ENCODE measurements around the gene CNGB1.
"Not testable (repeated sequence)": the region's sequence is repeated elsewhere in the genome, so short reads cannot be mapped to it uniquely, and the experiment has no call there.

Gene CNGB1

GRCh38 chr16:57873218-57873617 is 97.7 kb downstream of the CNGB1 start:
- H3K4me3 ChIP-seq (ENCODE audit: low read depth, low read length): no peak overlapping the region
- H3K36me3 ChIP-seq (ENCODE audit: insufficient read depth, low read length): no peaks in the 10 kb centered on the region
- H3K27ac ChIP-seq (ENCODE audit: low read depth, low read length): no peak overlapping the region
- H3K4me1 ChIP-seq (ENCODE audit: control insufficient read depth, insufficient read depth, low read length, unreplicated experiment): peaks cover 15% of the 10 kb centered on the region
- no peak overlapping the region for H2AFZ ChIP-seq (ENCODE audit: low read length, unreplicated experiment)
- no peaks in the 10 kb centered on the region for H3K27me3 ChIP-seq (ENCODE audit: insufficient read depth, low read length)
- H3K79me2 ChIP-seq (ENCODE audit: control insufficient read depth, insufficient read depth, low read length, unreplicated experiment): no peaks in the 10 kb centered on the region

GRCh38 chr16:57872764-57873163 is 98.2 kb downstream of the CNGB1 start:
- not testable (repeated sequence) for H2AFZ ChIP-seq (ENCODE audit: low read length, unreplicated experiment); H3K36me3 ChIP-seq (ENCODE audit: insufficient read depth, low read length); H3K27ac ChIP-seq (ENCODE audit: low read depth, low read length); H3K4me3 ChIP-seq (ENCODE audit: low read depth, low read length); H3K27me3 ChIP-seq (ENCODE audit: insufficient read depth, low read length); H3K79me2 ChIP-seq (ENCODE audit: control insufficient read depth, insufficient read depth, low read length, unreplicated experiment)
- peaks cover 15% of the 10 kb centered on the region for H3K4me1 ChIP-seq (ENCODE audit: control insufficient read depth, insufficient read depth, low read length, unreplicated experiment)

- Histone ChIP-seq H3K4me1 (ENCODE audit: control insufficient read depth, insufficient read depth, low read length, unreplicated experiment) (peaks cover 15% of the 10 kb centered on the region), H3K36me3 (ENCODE audit: insufficient read depth, low read length) (no peaks in the 10 kb centered on the region), H2AFZ (ENCODE audit: low read length, unreplicated experiment) (no peak overlapping the region), H3K27ac (ENCODE audit: low read depth, low read length) (peak overlapping the region; percentile 73), H3K4me3 (ENCODE audit: low read depth, low read length) (no peak overlapping the region), H3K27me3 (ENCODE audit: insufficient read depth, low read length) (no peaks in the 10 kb centered on the region), H3K79me2 (ENCODE audit: control insufficient read depth, insufficient read depth, low read length, unreplicated experiment) (no peaks in the 10 kb centered on the region)
Observed at GRCh38 chr16:57871456-57871855, 99.5 kb downstream of the CNGB1 start.

DNA sequence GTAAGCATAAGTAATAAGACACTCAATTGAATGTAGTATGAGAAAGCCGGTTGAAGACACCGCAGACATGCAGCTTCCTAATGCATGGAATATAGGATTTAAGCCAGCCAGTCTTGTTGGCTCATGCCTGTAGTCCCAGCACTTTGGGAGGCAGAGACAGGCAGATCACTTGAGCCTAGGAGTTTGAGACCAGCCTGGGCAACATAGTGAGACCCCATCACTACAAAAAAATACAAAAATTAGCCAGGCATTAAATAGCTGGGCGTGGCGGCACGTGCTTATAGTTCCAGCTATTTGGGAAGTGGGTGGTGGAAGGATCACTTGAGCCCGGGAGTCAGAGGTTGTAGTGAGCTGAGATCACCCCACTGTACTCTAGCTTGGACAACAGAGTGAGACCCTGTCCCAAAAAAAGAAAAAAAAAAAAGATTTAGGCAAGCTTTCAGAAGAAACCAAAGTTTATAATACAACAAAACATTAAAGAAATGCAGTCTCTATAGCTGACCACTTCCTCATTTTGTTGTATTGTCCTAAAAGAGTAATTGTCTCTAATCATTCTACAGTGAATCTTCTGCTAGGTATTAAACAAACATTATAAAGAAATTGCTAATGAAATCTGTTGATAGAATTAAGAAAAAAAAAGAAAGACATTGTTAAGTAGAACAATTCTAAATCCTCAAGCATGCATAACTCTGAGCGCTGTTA is 100.0 kb downstream of the CNGB1 start:
- peaks cover 17% of the 10 kb centered on the region for H3K4me1 ChIP-seq (ENCODE audit: control insufficient read depth, insufficient read depth, low read length, unreplicated experiment)
- H3K79me2 ChIP-seq (ENCODE audit: control insufficient read depth, insufficient read depth, low read length, unreplicated experiment): no peaks in the 10 kb centered on the region
- H3K27ac ChIP-seq (ENCODE audit: low read depth, low read length): peak overlapping the region; percentile 73
- no peak overlapping the region for H2AFZ ChIP-seq (ENCODE audit: low read length, unreplicated experiment)
- H3K4me3 ChIP-seq (ENCODE audit: low read depth, low read length): no peak overlapping the region
- H3K27me3 ChIP-seq (ENCODE audit: insufficient read depth, low read length): no peaks in the 10 kb centered on the region
- no peaks in the 10 kb centered on the region for H3K36me3 ChIP-seq (ENCODE audit: insufficient read depth, low read length)

DNA sequence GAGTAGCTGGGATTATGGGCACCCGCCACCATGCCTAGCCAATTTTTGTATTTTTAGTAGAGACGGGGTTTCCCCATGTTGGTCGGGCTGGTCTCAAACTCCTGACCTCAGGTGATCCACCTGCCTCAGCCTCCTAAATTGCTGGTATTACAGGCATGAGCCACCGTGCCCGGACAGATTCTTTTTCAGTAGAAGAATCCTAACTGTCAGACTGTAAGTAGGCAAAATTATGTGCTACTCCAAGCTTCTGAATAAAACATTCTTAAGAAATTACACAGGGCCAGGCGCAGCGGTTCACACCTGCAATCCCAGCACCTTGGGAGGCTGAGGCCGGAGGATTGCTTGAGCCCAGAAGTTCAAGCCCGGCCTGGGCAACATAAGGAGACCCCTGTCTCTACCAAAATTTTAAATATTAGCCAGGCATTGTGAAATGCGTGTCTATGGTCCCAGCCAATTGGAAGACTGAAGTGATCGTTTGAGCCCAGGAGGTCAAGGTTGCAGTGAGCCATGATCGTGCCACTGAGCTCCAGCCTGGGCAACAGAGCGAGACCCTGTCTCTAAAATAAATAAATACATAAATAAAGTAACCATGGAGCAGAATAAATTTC is 101.9 kb downstream of the CNGB1 start:
- Histone ChIP-seq H3K27ac (ENCODE audit: low read depth, low read length) (no peak overlapping the region), H3K4me3 (ENCODE audit: low read depth, low read length) (no peak overlapping the region), H3K27me3 (ENCODE audit: insufficient read depth, low read length) (no peaks in the 10 kb centered on the region), H3K79me2 (ENCODE audit: control insufficient read depth, insufficient read depth, low read length, unreplicated experiment) (no peaks in the 10 kb centered on the region), H3K4me1 (ENCODE audit: control insufficient read depth, insufficient read depth, low read length, unreplicated experiment) (peaks cover 19% of the 10 kb centered on the region), H3K36me3 (ENCODE audit: insufficient read depth, low read length) (no peaks in the 10 kb centered on the region), H2AFZ (ENCODE audit: low read length, unreplicated experiment) (no peak overlapping the region)

- Histone ChIP-seq H3K4me3 (ENCODE audit: low read depth, low read length) (no peak overlapping the region), H2AFZ (ENCODE audit: low read length, unreplicated experiment) (no peak overlapping the region), H3K27ac (ENCODE audit: low read depth, low read length) (no peak overlapping the region), H3K4me1 (ENCODE audit: control insufficient read depth, insufficient read depth, low read length, unreplicated experiment) (peaks cover 32% of the 10 kb centered on the region), H3K27me3 (ENCODE audit: insufficient read depth, low read length) (no peaks in the 10 kb centered on the region), H3K36me3 (ENCODE audit: insufficient read depth, low read length) (no peaks in the 10 kb centered on the region), H3K79me2 (ENCODE audit: control insufficient read depth, insufficient read depth, low read length, unreplicated experiment) (no peaks in the 10 kb centered on the region)
Observed at GRCh38 chr16:57867000-57867561, 103.8 kb downstream of the CNGB1 start.

GRCh38 chr16:57866529-57866918 is 104.4 kb downstream of the CNGB1 start:
- no peak overlapping the region for H3K27ac ChIP-seq (ENCODE audit: low read depth, low read length)
- H2AFZ ChIP-seq (ENCODE audit: low read length, unreplicated experiment): no peak overlapping the region
- no peaks in the 10 kb centered on the region for H3K36me3 ChIP-seq (ENCODE audit: insufficient read depth, low read length)
- H3K4me3 ChIP-seq (ENCODE audit: low read depth, low read length): no peak overlapping the region
- H3K27me3 ChIP-seq (ENCODE audit: insufficient read depth, low read length): no peaks in the 10 kb centered on the region
- H3K79me2 ChIP-seq (ENCODE audit: control insufficient read depth, insufficient read depth, low read length, unreplicated experiment): no peaks in the 10 kb centered on the region
- peaks cover 28% of the 10 kb centered on the region for H3K4me1 ChIP-seq (ENCODE audit: control insufficient read depth, insufficient read depth, low read length, unreplicated experiment)

DNA sequence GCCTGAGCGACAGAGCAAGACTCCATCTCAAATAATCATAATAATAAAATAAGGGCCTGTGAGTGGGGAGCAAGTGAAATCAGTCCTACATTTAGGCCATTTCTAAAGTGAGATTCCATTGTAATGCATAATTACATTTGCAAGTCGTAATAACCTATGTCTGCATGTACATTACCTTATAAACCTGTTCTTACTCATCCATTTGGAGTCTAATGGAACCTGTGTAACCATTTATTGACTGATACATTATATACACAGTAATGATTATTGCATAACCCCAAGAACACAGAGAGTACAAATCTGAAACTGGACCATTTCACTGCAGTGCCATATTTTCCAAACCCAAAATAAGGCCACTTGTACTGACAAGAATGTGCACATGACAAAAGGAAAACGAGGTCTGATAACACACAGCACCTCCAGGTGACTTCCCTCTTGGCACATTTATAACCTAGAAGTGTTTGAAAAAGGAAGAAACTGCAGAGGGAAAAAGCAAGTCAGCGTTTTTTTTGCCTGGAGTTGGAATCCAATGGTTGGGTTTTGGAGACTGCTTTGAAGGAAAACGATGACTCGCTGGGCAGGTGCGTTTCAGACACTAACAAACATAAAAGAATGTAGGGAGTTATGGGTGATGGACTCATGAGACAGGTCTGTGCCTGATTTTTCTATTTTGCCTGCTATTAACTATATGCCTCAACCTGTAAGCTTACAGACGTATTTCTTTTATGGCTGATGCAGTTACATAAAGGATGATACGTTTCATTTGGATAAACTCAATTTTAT is 105.0 kb downstream of the CNGB1 start:
- Histone ChIP-seq H2AFZ (ENCODE audit: low read length, unreplicated experiment) (peak overlapping the region; percentile 7), H3K36me3 (ENCODE audit: insufficient read depth, low read length) (no peaks in the 10 kb centered on the region), H3K27ac (ENCODE audit: low read depth, low read length) (no peak overlapping the region), H3K79me2 (ENCODE audit: control insufficient read depth, insufficient read depth, low read length, unreplicated experiment) (no peaks in the 10 kb centered on the region), H3K27me3 (ENCODE audit: insufficient read depth, low read length) (no peaks in the 10 kb centered on the region), H3K4me3 (ENCODE audit: low read depth, low read length) (no peak overlapping the region), H3K4me1 (ENCODE audit: control insufficient read depth, insufficient read depth, low read length, unreplicated experiment) (peaks cover 23% of the 10 kb centered on the region)

DNA sequence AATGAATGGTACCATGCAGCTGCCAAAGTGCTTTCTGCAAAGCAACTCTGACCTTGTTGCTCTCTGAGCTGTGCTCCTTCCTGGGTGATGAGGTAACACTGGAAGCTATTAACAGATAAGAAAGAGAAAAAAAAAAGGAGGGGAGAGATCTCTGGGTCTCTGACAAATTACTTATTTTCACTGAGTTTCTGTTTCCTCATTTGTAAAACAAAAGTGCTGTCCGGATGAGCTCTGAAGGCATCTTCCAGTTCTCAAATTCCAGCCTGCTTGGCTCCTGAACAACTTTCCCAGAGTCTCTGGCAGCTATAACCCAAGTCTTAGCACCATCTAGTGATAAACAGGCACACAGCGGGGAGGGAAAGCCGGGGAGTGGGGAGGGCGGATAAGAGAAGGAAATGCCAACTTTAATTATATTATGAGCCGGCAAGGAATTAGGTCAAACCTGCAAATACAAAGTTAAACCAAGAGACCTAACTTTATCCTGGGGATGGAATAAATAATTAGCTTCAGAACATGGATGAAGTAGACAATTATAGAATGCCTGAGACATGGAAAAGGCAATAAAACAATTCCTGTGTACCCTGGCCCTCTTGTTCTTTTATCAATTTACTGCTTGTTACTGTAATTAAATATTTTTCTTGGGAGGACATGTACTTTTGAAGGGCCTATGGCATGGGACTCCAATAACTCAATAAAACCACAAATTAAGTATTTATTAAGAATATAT is 107.3 kb downstream of the CNGB1 start:
- Histone ChIP-seq H3K27ac (ENCODE audit: low read depth, low read length) (0 out of 2 replicates have a peak overlapping the region, but pooled peaks have one; percentile 14), H3K36me3 (ENCODE audit: insufficient read depth, low read length) (no peaks in the 10 kb centered on the region), H2AFZ (ENCODE audit: low read length, unreplicated experiment) (peak overlapping the region; percentile 67), H3K27me3 (ENCODE audit: insufficient read depth, low read length) (no peaks in the 10 kb centered on the region), H3K4me3 (ENCODE audit: low read depth, low read length) (peak overlapping the region; percentile 28; the same call in 1 of the 2 replicates), H3K4me1 (ENCODE audit: control insufficient read depth, insufficient read depth, low read length, unreplicated experiment) (peaks cover 21% of the 10 kb centered on the region), H3K79me2 (ENCODE audit: control insufficient read depth, insufficient read depth, low read length, unreplicated experiment) (no peaks in the 10 kb centered on the region)

Measured in ACC112 (cell line).